GM18511 (cell line): ENCODE results near the gene CRHBP.

Source experiments
- ATAC-seq: cut with Tn5 transposase; IDR thresholded peaks from one replicate; pipeline ENCODE4 v1.9.1; 2021; ENCODE audit warnings: mild to moderate bottlenecking, moderate library complexity; ENCODE audit not compliant: unreplicated experiment

Gene CRHBP

DNA sequence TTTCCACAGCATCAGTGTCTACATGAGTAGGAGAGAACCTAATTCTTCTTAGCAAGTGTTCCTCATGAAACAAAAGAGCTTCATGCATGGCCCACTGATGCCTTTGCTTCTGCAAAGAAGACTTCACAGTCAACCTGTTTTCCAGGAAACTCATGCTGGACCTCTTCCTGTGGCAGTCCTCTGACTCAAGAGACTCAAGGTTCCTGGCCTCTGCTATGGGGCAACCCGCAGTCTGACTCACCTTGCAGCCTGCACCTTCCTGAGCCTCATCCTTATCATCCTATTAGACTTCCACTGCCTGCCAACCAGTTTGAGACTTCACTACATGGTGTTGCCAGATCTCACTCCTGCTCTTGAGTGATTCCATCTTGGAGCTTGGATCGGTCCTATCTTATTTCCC lies 59.8 kb downstream of the CRHBP start:
- ATAC-seq, result no peak

- ATAC-seq, result no peak
Measured at GRCh38 chr5:77015938-77016569, 63.2 kb downstream of the CRHBP start.

DNA sequence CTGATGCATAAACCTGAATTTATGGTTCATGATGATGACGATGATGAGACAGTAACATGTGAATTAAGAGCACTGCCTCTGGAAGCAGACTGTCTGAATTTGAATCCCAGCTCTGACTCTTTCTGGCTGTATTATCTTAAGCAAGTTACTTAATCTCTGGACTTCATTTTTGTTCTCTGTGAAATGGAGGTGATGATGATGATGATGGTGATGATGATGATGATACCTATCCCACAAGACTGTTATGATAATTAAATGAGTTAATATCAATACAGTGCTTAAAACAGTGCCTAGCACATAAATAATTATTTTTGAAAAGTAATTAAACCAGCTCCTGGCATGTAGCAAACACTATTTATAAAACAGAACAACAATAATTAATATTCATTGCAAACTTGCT lies 64.1 kb downstream of the CRHBP start:
- ATAC-seq, result no peak

GRCh38 chr5:77017668-77018067 lies 64.8 kb downstream of the CRHBP start:
- no peak for ATAC-seq
